ENCODE data around the gene SPRY2. TPM values are rescaled to one million over a fixed set of nuclear protein-coding genes. Genes with fewer than 3 reads are reported as not detected.

SPRY2 gene
- polyA plus RNA-seq, 1 donor from 2014 or later, result 6.0 TPM

- Histone ChIP-seq H3K9me3 (ENCODE audit: low read length) (no peaks in the 10 kb centered on the region), H3K27me3 (ENCODE audit: insufficient read depth, low read depth, low read length) (no peaks in the 10 kb centered on the region), H3F3A (ENCODE audit: insufficient read depth, low read length, poor library complexity, severe bottlenecking) (no peaks in the 10 kb centered on the region), H3K27ac (ENCODE audit: low read length) (peak overlapping the region; percentile 84), H3K36me3 (ENCODE audit: insufficient read depth, low read length) (peaks cover 8% of the 10 kb centered on the region), H3K9me2 (ENCODE audit: insufficient read depth, low read length) (no peaks in the 10 kb centered on the region), H3K79me2 (replicated peaks; ENCODE audit: insufficient read depth, low read length) (peaks cover 53% of the 10 kb centered on the region), H3K4me3 (ENCODE audit: low read length) (peak overlapping the region; percentile 92), H3K9ac (ENCODE audit: low read length) (peak overlapping the region; percentile 81), H4K20me1 (ENCODE audit: insufficient read depth) (peaks cover 9% of the 10 kb centered on the region), H2AFZ (ENCODE audit: low read depth, low read length) (no peak overlapping the region), H3K4me2 (ENCODE audit: low read length) (peak overlapping the region; percentile 79)
- TF ChIP-seq RAD21 (conservative IDR thresholded peaks at IDR 0.05) (no peak), EP300 (conservative IDR thresholded peaks at IDR 0.05; ENCODE audit: poor library complexity, severe bottlenecking) (no peak), MXI1 (conservative IDR thresholded peaks at IDR 0.05; ENCODE audit: poor library complexity, severe bottlenecking) (no peak), REST (IDR thresholded peaks at IDR 0.05; ENCODE audit: borderline replicate concordance) (no peak), EZH2 (IDR thresholded peaks at IDR 0.05; ENCODE audit: borderline replicate concordance, insufficient read depth, low read length, poor library complexity, severe bottlenecking) (no peak), POLR2AphosphoS5 (IDR thresholded peaks at IDR 0.05) (no peak), TAF1 (IDR thresholded peaks at IDR 0.05; ENCODE audit: low read depth) (no peak)
Observed at GRCh38 chr13:80339563-80339911, 1.4 kb downstream of the SPRY2 start.

GRCh38 chr13:80338781-80339562 lies 2.0 kb downstream of the SPRY2 start:
- Histone ChIP-seq H3F3A (ENCODE audit: insufficient read depth, low read length, poor library complexity, severe bottlenecking) (no peaks in the 10 kb centered on the region), H4K20me1 (ENCODE audit: insufficient read depth) (peaks cover 9% of the 10 kb centered on the region), H2AFZ (ENCODE audit: low read depth, low read length) (no peak overlapping the region), H3K9me3 (ENCODE audit: low read length) (no peaks in the 10 kb centered on the region), H3K27me3 (ENCODE audit: insufficient read depth, low read depth, low read length) (no peaks in the 10 kb centered on the region), H3K27ac (ENCODE audit: low read length) (no peak overlapping the region), H3K4me2 (ENCODE audit: low read length) (peak overlapping the region; percentile 79), H3K9ac (ENCODE audit: low read length) (peak overlapping the region; percentile 81), H3K36me3 (ENCODE audit: insufficient read depth, low read length) (peaks cover 8% of the 10 kb centered on the region), H3K4me3 (ENCODE audit: low read length) (peak overlapping the region; percentile 92), H3K79me2 (replicated peaks; ENCODE audit: insufficient read depth, low read length) (peaks cover 53% of the 10 kb centered on the region), H3K9me2 (ENCODE audit: insufficient read depth, low read length) (no peaks in the 10 kb centered on the region)
- TF ChIP-seq RAD21 (conservative IDR thresholded peaks at IDR 0.05) (peak; percentile 36), SMC3 (conservative IDR thresholded peaks at IDR 0.05; ENCODE audit: poor library complexity) (peak; percentile 25), MXI1 (conservative IDR thresholded peaks at IDR 0.05; ENCODE audit: poor library complexity, severe bottlenecking) (peak; percentile 77), REST (IDR thresholded peaks at IDR 0.05; ENCODE audit: borderline replicate concordance) (no peak), EZH2 (IDR thresholded peaks at IDR 0.05; ENCODE audit: borderline replicate concordance, insufficient read depth, low read length, poor library complexity, severe bottlenecking) (no peak), POLR2AphosphoS5 (IDR thresholded peaks at IDR 0.05) (no peak), TAF1 (IDR thresholded peaks at IDR 0.05; ENCODE audit: low read depth) (no peak), CTCF (IDR thresholded peaks at IDR 0.05; ENCODE audit: poor library complexity, severe bottlenecking) (peak; percentile 40)
